IPS-18a (cell line): ENCODE data around the gene OMA1.
A peak's percentile ranks its signal among the peaks of the same experiment; 100 is the strongest.

Source experiments
- H3K27ac ChIP-seq: one replicate; pipeline ENCODE4 v1.5.1; 2013; ENCODE audit warnings: low read length
- H3K27me3 ChIP-seq: one replicate; pipeline ENCODE4 v1.6.1; 2013; ENCODE audit warnings: mild to moderate bottlenecking, low read length; ENCODE audit not compliant: control insufficient read depth, insufficient read depth
- H3K36me3 ChIP-seq: one replicate; pipeline ENCODE4 v1.6.1; 2013; ENCODE audit warnings: low read depth, low read length; ENCODE audit not compliant: control insufficient read depth
- H3K4me1 ChIP-seq: one replicate; pipeline ENCODE4 v1.6.1; 2013; ENCODE audit warnings: low read depth, low read length; ENCODE audit not compliant: control insufficient read depth
- H3K4me3 ChIP-seq: one replicate; pipeline ENCODE4 v1.5.1; 2013; ENCODE audit warnings: low read length
- H3K9ac ChIP-seq: one replicate; pipeline ENCODE4 v1.6.1; 2013; ENCODE audit warnings: mild to moderate bottlenecking, low read length, moderate library complexity
- H3K9me3 ChIP-seq: one replicate; pipeline ENCODE4 v1.6.1; 2013; ENCODE audit warnings: low read depth, low read length; ENCODE audit not compliant: control insufficient read depth

OMA1 gene

DNA sequence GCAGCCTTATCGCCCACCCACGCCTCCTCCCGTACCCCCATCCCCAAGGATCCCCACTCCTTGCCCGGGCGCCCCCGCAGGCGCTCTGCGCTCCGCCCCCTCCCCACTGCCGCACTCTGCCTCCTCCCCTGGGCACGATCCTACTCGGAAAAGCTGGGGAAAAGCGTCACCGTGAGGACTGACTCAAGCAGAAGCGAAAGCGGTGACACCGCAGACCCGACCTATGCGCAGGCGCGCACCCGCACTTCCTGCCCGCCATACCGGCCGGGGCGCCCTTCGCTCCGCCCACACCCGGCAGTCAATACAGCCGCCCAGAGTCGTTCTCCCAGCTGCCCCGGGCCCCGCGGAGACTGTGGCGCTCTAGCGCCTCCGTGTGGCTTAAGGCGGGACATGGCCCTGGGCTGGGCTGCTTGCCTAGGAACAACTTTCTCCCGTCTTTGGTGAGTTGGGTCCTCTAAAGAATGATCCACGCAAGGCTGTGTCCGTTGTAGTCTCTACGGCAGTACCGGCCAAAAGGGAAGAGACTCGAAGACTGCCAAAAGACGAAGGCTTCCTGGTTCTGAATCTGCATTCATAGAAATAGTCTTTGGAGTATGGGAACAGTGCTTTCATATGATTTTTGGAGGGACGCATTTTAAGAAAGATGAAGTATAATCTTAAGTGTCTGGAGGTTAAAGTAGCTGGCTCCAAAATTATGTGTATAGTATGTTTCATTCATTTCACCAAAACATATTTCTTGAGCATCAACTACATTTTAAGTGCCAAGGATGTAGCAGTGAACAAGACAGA lies at the start of gene OMA1:
TSS of gene OMA1 (minus strand) at position 207 of the 789 bp plus-strand sequence. CDS start 7,432 bp downstream, outside the sequence.
- H3K27me3 ChIP-seq, result no peaks in the 10 kb centered on the region
- peak within 1 kb of the TSS; percentile 82 for H3K4me3 ChIP-seq
- peak within 1 kb of the TSS; percentile 69 for H3K9ac ChIP-seq
- peaks cover 8% of the 10 kb centered on the region for H3K4me1 ChIP-seq
- H3K9me3 ChIP-seq, result no peaks in the 10 kb centered on the region
- H3K36me3 ChIP-seq, result no peaks in the 10 kb centered on the region
- H3K27ac ChIP-seq, result no peak within 1 kb of the TSS

DNA sequence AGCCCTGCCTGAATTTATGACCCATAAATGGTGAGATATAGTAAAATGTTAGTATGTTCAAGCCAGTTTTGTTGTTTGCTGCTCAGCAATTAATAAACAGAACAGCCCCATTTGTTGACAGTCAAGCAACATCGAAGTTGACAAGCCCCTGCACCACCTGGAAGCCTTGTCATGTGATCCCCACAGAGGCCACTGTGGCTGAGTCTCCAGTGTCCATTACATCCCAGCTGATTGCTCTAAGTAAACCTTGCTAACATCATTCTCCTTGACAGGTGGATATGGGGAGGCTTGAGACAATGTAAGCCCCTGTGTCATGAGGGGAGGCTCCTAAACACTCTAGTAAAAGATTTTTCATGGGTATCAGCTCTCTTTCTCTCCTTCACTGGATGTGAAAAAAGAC lies 48.0 kb upstream of the OMA1 start:
- no peak overlapping the region for H3K4me3 ChIP-seq
- H3K27me3 ChIP-seq, result no peaks in the 10 kb centered on the region
- no peak overlapping the region for H3K9ac ChIP-seq
- no peaks in the 10 kb centered on the region for H3K4me1 ChIP-seq
- H3K36me3 ChIP-seq, result no peaks in the 10 kb centered on the region
- H3K9me3 ChIP-seq, result no peaks in the 10 kb centered on the region
- H3K27ac ChIP-seq, result no peak overlapping the region

DNA sequence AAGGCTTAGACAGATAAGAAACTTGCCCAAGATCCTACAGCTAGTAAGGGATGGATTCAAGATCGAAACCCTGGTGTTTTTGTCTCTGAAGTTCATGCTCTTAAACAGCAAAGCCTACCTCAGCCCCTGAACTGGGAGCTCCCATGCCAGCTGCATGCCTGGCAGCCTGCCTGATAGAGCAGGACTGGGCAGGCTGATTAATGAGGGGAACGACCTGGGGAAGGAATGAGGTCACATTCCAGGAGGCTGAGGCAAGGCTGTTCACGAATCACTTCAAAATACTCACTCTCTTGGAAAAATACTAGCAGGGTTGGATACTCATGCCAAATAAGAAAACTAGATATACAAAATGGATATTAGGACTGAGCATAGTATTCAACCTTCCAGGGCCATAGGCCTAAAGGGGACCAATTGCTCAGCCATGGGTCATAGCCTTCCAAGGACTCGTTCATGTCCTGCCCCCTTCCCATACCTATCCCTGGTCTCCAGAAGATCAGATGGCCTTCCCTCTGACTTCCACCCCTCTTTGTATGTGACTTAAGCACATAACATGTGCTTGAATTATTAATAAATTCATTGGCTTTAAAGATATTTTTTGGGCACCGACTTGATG lies 46.1 kb upstream of the OMA1 start:
- Histone ChIP-seq H3K27me3 (no peaks in the 10 kb centered on the region), H3K9ac (no peak overlapping the region), H3K9me3 (no peaks in the 10 kb centered on the region), H3K4me1 (no peaks in the 10 kb centered on the region), H3K4me3 (no peak overlapping the region), H3K36me3 (no peaks in the 10 kb centered on the region), H3K27ac (no peak overlapping the region)

DNA sequence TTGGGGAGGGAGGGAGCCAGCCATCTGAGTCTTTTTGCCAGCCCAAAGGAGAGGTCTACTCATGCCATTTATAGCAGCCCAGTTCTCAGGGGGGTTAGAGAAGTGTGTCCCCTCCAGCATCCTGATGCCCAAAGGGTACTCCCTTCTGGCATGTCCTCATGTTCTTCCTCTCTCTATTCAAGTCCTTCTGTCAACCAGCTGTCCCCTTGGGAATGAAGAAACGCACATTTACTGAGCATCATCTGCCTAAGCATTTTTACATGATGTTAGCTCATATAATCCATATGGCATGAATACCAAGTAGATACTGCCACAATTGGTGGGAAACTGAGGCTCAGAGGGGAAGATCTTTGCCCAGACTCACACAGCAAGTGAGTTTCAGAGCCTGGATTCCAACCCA lies 45.3 kb upstream of the OMA1 start:
- H3K9ac ChIP-seq, result no peak overlapping the region
- H3K36me3 ChIP-seq, result no peaks in the 10 kb centered on the region
- no peaks in the 10 kb centered on the region for H3K9me3 ChIP-seq
- H3K4me3 ChIP-seq, result no peak overlapping the region
- no peak overlapping the region for H3K27ac ChIP-seq
- H3K27me3 ChIP-seq, result no peaks in the 10 kb centered on the region
- H3K4me1 ChIP-seq, result no peaks in the 10 kb centered on the region

DNA sequence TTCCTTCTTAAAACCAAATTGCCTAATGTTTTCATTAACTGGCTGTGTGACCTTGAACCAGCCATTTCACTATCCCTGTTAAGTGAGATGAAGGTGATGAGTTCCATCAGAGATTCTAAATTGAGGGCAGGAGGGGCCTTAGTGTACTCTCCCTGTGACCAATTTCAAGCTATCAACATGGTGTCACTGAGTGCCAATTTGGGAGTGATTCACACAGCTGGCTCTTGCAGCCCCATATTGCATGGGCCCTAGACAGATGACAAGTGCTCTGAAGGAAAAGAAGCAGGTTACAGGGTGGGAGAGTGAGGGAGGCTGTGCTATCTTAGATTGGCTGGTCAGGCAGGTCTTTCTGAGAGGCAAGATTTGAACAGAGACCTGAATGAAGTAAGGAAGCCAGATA lies 43.5 kb upstream of the OMA1 start:
- no peak overlapping the region for H3K27ac ChIP-seq
- no peaks in the 10 kb centered on the region for H3K36me3 ChIP-seq
- H3K4me1 ChIP-seq, result no peaks in the 10 kb centered on the region

DNA sequence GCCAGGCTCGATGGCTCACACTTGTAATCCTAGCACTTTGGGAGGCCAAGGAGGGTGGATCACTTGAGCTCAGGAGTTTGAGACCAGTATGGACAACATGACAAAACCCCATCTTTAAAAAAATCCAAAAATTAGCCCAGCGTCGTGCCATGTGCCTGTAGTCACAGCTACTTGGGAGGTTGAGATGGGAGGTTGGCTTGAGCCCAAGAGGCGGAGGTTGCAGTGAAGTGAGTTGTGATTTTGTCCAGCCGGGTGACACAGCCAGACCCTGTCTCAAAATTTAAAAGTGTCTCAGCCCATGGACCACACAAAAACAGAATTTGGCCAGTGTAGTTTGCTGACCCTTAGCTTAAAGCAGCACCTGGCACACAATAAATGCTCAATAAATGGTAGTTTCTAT lies 41.9 kb upstream of the OMA1 start:
- Histone ChIP-seq H3K4me1 (no peaks in the 10 kb centered on the region), H3K27me3 (no peaks in the 10 kb centered on the region)

More for the DNA sequence above, 43.5 kb upstream of the OMA1 start:
- Histone ChIP-seq H3K4me3 (no peak overlapping the region), H3K9me3 (no peaks in the 10 kb centered on the region), H3K9ac (no peak overlapping the region), H3K27me3 (no peaks in the 10 kb centered on the region)

DNA sequence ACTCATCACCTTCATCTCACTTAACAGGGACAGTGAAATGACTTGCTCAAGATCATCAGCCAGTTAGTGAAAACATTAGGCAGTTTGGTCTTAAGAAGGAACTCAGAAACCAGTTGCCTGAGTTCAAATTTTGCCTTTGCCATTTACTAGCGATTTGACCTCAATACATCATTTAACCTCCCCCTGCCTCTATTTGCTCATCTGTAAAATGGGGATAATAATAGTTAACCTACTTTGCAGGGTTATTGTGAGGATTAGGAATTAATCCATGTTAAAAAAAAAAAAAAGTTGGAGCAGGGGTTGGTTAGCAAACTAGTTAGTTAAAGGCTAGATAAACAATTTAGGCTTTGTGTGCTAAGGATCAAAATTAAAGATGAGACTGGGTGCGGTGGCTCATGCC lies 41.1 kb upstream of the OMA1 start:
- Histone ChIP-seq H3K36me3 (no peaks in the 10 kb centered on the region), H3K27ac (no peak overlapping the region), H3K4me3 (no peak overlapping the region), H3K4me1 (no peaks in the 10 kb centered on the region), H3K9me3 (no peaks in the 10 kb centered on the region), H3K9ac (no peak overlapping the region), H3K27me3 (no peaks in the 10 kb centered on the region)

More for the DNA sequence above, 41.9 kb upstream of the OMA1 start:
- Histone ChIP-seq H3K4me3 (no peak overlapping the region), H3K9ac (no peak overlapping the region), H3K27ac (no peak overlapping the region), H3K9me3 (no peaks in the 10 kb centered on the region), H3K36me3 (no peaks in the 10 kb centered on the region)

DNA sequence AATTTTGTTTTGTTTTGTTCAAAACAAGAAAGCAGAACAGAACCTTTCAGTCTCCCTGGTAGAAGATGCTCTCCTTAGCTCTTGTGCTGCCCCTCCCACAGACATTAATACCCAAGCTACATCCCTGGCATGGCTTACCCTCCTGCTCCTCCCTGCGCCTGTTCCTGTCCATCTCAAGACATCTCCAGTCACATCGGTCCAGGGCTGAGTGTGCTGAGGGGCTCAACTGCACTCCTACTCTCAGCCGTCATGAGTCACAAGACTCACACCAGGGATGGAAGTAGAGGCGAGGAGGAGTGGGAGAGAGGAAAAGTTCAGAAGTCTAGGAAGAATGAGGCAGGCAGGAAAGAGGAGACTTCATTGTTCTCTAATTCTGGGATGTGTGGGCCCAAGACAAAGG lies 39.7 kb upstream of the OMA1 start:
- Histone ChIP-seq H3K4me3 (no peak overlapping the region), H3K4me1 (no peaks in the 10 kb centered on the region), H3K36me3 (no peaks in the 10 kb centered on the region), H3K27me3 (no peaks in the 10 kb centered on the region), H3K9ac (no peak overlapping the region), H3K9me3 (no peaks in the 10 kb centered on the region), H3K27ac (no peak overlapping the region)

DNA sequence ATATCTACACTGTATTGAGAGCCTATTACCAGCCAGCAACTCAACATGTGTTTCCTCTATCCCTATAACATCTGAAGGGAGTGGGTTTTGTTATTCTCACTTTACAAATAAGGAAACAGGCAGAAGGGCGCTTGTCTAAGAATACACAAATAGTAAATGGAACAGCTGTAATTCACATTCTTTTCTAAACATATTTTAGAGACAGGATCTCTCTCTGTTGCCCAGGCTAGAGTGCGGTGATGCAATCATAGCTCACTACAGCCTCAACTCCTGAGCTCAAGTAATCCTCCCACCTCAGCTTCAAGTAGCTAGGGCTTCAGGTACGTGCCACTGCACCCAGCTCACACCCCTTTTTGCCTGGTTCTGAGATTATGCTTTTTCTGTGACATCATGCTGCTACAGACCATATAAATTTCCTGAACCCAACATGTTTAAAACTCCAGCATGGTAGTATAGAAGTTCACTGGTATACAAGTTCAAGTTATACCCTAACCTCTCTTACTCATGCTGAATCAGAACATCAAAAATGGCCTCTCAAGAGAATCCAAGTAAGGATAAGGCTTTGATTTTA lies 39.1 kb upstream of the OMA1 start:
- Histone ChIP-seq H3K4me1 (no peaks in the 10 kb centered on the region), H3K27me3 (no peaks in the 10 kb centered on the region), H3K36me3 (no peaks in the 10 kb centered on the region), H3K9ac (no peak overlapping the region), H3K27ac (no peak overlapping the region), H3K4me3 (no peak overlapping the region), H3K9me3 (no peaks in the 10 kb centered on the region)

DNA sequence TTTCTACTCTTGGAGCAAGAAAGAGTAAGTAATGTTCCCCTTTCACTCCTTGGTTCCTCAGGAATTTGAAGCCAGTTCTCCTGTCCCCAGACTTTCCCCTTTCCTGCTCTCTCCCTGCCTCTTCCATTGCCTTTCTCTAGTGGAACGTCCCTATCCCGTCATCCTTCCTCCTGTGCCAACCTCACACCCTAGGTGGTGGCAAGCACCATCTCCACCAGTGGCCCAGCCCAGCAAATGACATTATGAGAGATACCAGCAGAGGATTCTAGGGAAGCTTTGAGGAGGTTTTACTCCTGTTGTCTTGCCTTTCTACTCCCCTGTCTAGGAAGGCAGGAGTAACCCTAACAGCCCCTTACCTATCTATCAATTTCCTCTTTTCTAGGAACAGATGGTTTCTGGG lies 38.6 kb upstream of the OMA1 start:
- Histone ChIP-seq H3K4me1 (no peaks in the 10 kb centered on the region), H3K36me3 (no peaks in the 10 kb centered on the region), H3K27me3 (no peaks in the 10 kb centered on the region), H3K9ac (no peak overlapping the region), H3K9me3 (no peaks in the 10 kb centered on the region), H3K4me3 (no peak overlapping the region), H3K27ac (no peak overlapping the region)

DNA sequence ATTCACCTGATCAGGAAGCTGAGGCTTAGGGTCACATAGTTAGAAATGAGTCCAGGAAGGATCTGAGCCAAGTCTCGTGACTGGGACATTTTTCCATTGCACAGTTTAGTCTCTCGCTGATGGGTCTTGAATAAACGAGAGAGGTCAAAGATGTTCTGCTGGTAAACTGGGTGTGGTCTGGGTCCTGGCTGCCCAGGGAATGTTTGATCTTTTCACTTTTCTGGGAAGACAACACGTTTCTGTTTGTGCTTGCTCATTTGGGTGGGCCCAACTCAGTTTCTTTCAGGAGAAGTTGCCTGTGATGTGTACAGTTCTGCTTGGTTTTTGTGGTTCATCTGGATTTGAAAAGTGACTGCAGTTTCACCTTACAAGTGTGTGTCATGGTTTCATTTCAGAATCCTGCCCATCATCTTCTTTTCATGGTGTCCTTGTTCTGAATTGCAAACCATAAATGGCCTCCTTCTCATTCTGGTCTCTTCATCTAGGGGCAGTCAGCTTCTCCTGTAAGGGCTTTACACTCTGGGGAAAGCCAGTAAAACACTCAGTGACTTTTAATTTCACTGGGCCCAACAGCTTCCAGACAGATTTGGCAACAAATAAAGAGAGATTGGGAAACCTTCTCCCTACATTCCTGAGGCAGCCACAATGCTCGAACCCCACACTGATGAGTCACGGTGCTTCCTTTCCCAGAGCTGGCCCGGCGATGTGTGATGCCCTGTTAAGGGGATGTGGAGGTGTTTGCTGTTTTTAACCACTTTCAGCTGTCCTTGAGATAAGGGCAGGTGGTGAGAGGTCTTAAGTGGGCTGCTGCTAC lies 37.8 kb upstream of the OMA1 start:
- H3K4me3 ChIP-seq, result no peak overlapping the region
- no peaks in the 10 kb centered on the region for H3K27me3 ChIP-seq
- no peaks in the 10 kb centered on the region for H3K36me3 ChIP-seq
- no peak overlapping the region for H3K9ac ChIP-seq
- no peaks in the 10 kb centered on the region for H3K4me1 ChIP-seq
- H3K9me3 ChIP-seq, result no peaks in the 10 kb centered on the region
- H3K27ac ChIP-seq, result no peak overlapping the region
